ENCODE data around the gene DLG5. TPM values are rescaled to one million over a fixed set of nuclear protein-coding genes. Genes with fewer than 3 reads are reported as not detected.

The DLG5 gene
- polyA plus RNA-seq, 3 donors, result 0.14 to 0.77 TPM; not detected in 1

GRCh38 chr10:77835669-77836086, 90.9 kb downstream of the DLG5 start:
- WGBS (ENCODE audit: insufficient coverage), result 94% methylated on average over 9 of the region's 14 CpGs
- Histone ChIP-seq H3K27me3 (ENCODE audit: control insufficient read depth in 2 of 2, insufficient read depth in 2 of 2, low read length in 2 of 2) (no peaks in the 10 kb centered on the region), H3K79me2 (ENCODE audit: insufficient read depth, low read length) (no peaks in the 10 kb centered on the region), H3K9ac (ENCODE audit: insufficient read depth, low read length, poor library complexity, severe bottlenecking) (peak overlapping the region; percentile 36), H3K4me2 (replicated peaks; ENCODE audit: extremely low read depth, low read length, poor library complexity, severe bottlenecking) (no peak overlapping the region), H3K4me1 (ENCODE audit: control insufficient read depth in 1 of 2, insufficient read depth in 2 of 2, low read length in 2 of 2) (peaks cover 5 to 13% of the 10 kb centered on the region in 2 donors), H3K27ac (ENCODE audit: low read depth in 1 of 2, low read length in 2 of 2) (peak overlapping the region; percentile 39 to 82), H2AFZ (ENCODE audit: insufficient read depth, low read depth, low read length, poor library complexity, severe bottlenecking) (peak overlapping the region; percentile 63), H3K4me3 (replicated peaks in 1 of 3; ENCODE audit: low read depth in 2 of 3, low read length in 3 of 3) (no peak overlapping the region), H4K20me1 (ENCODE audit: insufficient read depth, low read length) (no peaks in the 10 kb centered on the region), H3K36me3 (replicated peaks in 1 of 2; ENCODE audit: control insufficient read depth in 1 of 2, insufficient read depth in 2 of 2, low read length in 2 of 2) (no peaks in the 10 kb centered on the region), H3K9me3 (replicated peaks in 1 of 2; ENCODE audit: control insufficient read depth in 1 of 2, insufficient read depth in 1 of 2, low read length in 2 of 2) (no peaks in the 10 kb centered on the region)
- peaks cover 0 to 1% (median 0%) of the 10 kb centered on the region in 7 donors for H3K9me3 Mint-ChIP-seq
- H3K27me3 Mint-ChIP-seq (ENCODE audit: low read depth in 3 of 3), result peaks cover 0 to 5% (median 0%) of the 10 kb centered on the region in 3 donors
- intact Hi-C loops (cut with micrococcal nuclease), result no loop called here
- H3K4me1 Mint-ChIP-seq, result peaks cover 8% of the 10 kb centered on the region
- no peak for TF ChIP-seq CTCF (IDR thresholded peaks at IDR 0.05)
- H3K27ac Mint-ChIP-seq, result peak overlapping the region; percentile 68 to 95 (median 90)
- DNase-seq, result no peak
- no peaks in the 10 kb centered on the region for H3K36me3 Mint-ChIP-seq
- no peak overlapping the region for H3K4me3 Mint-ChIP-seq

GRCh38 chr10:77834943-77835668, 91.4 kb downstream of the DLG5 start:
- WGBS (ENCODE audit: insufficient coverage), result 93% methylated on average over 7 of the region's 13 CpGs
- Histone ChIP-seq H3K4me3 (replicated peaks in 1 of 3; ENCODE audit: low read depth in 2 of 3, low read length in 3 of 3) (no peak overlapping the region), H3K9me3 (replicated peaks in 1 of 2; ENCODE audit: control insufficient read depth in 1 of 2, insufficient read depth in 1 of 2, low read length in 2 of 2) (no peaks in the 10 kb centered on the region), H3K36me3 (replicated peaks in 1 of 2; ENCODE audit: control insufficient read depth in 1 of 2, insufficient read depth in 2 of 2, low read length in 2 of 2) (no peaks in the 10 kb centered on the region), H3K27me3 (ENCODE audit: control insufficient read depth in 2 of 2, insufficient read depth in 2 of 2, low read length in 2 of 2) (no peaks in the 10 kb centered on the region), H3K27ac (ENCODE audit: low read depth in 1 of 2, low read length in 2 of 2) (peak overlapping the region in 1 of 2 donors; percentile 82), H2AFZ (ENCODE audit: insufficient read depth, low read depth, low read length, poor library complexity, severe bottlenecking) (peak overlapping the region; percentile 63), H3K9ac (ENCODE audit: insufficient read depth, low read length, poor library complexity, severe bottlenecking) (no peak overlapping the region), H3K4me1 (ENCODE audit: control insufficient read depth in 1 of 2, insufficient read depth in 2 of 2, low read length in 2 of 2) (peaks cover 5 to 13% of the 10 kb centered on the region in 2 donors), H3K4me2 (replicated peaks; ENCODE audit: extremely low read depth, low read length, poor library complexity, severe bottlenecking) (no peak overlapping the region), H4K20me1 (ENCODE audit: insufficient read depth, low read length) (no peaks in the 10 kb centered on the region), H3K79me2 (ENCODE audit: insufficient read depth, low read length) (no peaks in the 10 kb centered on the region)
- TF ChIP-seq CTCF (IDR thresholded peaks at IDR 0.05), result no peak
- intact Hi-C loops (cut with micrococcal nuclease), result no loop called here
- no peak for DNase-seq
- Mint-ChIP-seq H3K9me3 (peaks cover 0 to 1% (median 0%) of the 10 kb centered on the region in 7 donors), H3K27ac (peak overlapping the region in 6 of 7 donors; percentile 18 to 94 (median 87)), H3K4me3 (no peak overlapping the region), H3K36me3 (no peaks in the 10 kb centered on the region), H3K27me3 (ENCODE audit: low read depth in 3 of 3) (peaks cover 0 to 5% (median 0%) of the 10 kb centered on the region in 3 donors), H3K4me1 (peaks cover 8% of the 10 kb centered on the region)

All from CD14-positive monocyte (primary cell).